Measurements from ENCODE around the gene CNTNAP2. TPM values are rescaled to one million over a fixed set of nuclear protein-coding genes. Genes with fewer than 3 reads are reported as not detected.

Gene CNTNAP2
- total RNA-seq, 4 donors from 2014 or later: 0.25 to 0.89 (median 0.30) TPM; not detected in 1

GRCh38 chr7:148340438-148341280 is 2224.1 kb downstream of the CNTNAP2 start:
- Histone ChIP-seq H3K36me3 (no peaks in the 10 kb centered on the region), H3K4me3 (no peak overlapping the region), H3K9me3 (no peaks in the 10 kb centered on the region), H3K4me1 (peaks cover 13% of the 10 kb centered on the region), H3K27ac (no peak overlapping the region), H3K27me3 (peaks cover 56% of the 10 kb centered on the region)
- DNase-seq (ENCODE audit: low spot score in 2 of 2): no peak
- WGBS: 76% methylated on average over 15 of the region's 15 CpGs
- TF ChIP-seq EP300 (IDR thresholded peaks at IDR 0.05) (no peak), CTCF (IDR thresholded peaks at IDR 0.05) (no peak), POLR2A (IDR thresholded peaks at IDR 0.05) (no peak), POLR2AphosphoS5 (IDR thresholded peaks at IDR 0.05) (no peak)

- TF ChIP-seq EP300 (IDR thresholded peaks at IDR 0.05) (no peak), POLR2AphosphoS5 (IDR thresholded peaks at IDR 0.05) (no peak), CTCF (IDR thresholded peaks at IDR 0.05) (no peak), POLR2A (IDR thresholded peaks at IDR 0.05) (no peak)
- H3K27ac ChIP-seq: no peak overlapping the region
- no peaks in the 10 kb centered on the region for H3K36me3 ChIP-seq
- H3K9me3 ChIP-seq: no peaks in the 10 kb centered on the region
- no peak for DNase-seq (ENCODE audit: low spot score in 2 of 2)
- H3K4me1 ChIP-seq: peaks cover 5% of the 10 kb centered on the region
- H3K4me3 ChIP-seq: no peak overlapping the region
- 45% methylated on average over 1 of the region's 1 CpG for WGBS
- H3K27me3 ChIP-seq: peaks cover 22% of the 10 kb centered on the region
Observed at GRCh38 chr7:148344406-148344805, 2227.8 kb downstream of the CNTNAP2 start.

GRCh38 chr7:148347981-148348380 is 2231.4 kb downstream of the CNTNAP2 start:
- H3K36me3 ChIP-seq: no peaks in the 10 kb centered on the region
- TF ChIP-seq POLR2A (IDR thresholded peaks at IDR 0.05) (no peak), CTCF (IDR thresholded peaks at IDR 0.05) (no peak), EP300 (IDR thresholded peaks at IDR 0.05) (no peak), POLR2AphosphoS5 (IDR thresholded peaks at IDR 0.05) (no peak)
- WGBS: 56% methylated on average over 5 of the region's 5 CpGs
- H3K4me1 ChIP-seq: no peaks in the 10 kb centered on the region
- no peak overlapping the region for H3K4me3 ChIP-seq
- H3K27me3 ChIP-seq: peaks cover 8% of the 10 kb centered on the region
- DNase-seq (ENCODE audit: low spot score in 2 of 2): no peak
- H3K9me3 ChIP-seq: no peaks in the 10 kb centered on the region
- no peak overlapping the region for H3K27ac ChIP-seq

- Histone ChIP-seq H3K27me3 (peaks cover 8% of the 10 kb centered on the region), H3K4me1 (no peaks in the 10 kb centered on the region), H3K9me3 (no peaks in the 10 kb centered on the region), H3K36me3 (no peaks in the 10 kb centered on the region), H3K4me3 (no peak overlapping the region), H3K27ac (no peak overlapping the region)
- TF ChIP-seq CTCF (IDR thresholded peaks at IDR 0.05): no peak
- TF ChIP-seq POLR2AphosphoS5 (IDR thresholded peaks at IDR 0.05): no peak
- TF ChIP-seq POLR2A (IDR thresholded peaks at IDR 0.05): no peak
- TF ChIP-seq EP300 (IDR thresholded peaks at IDR 0.05): no peak
- DNase-seq (ENCODE audit: low spot score in 2 of 2): no peak
- 74% methylated on average over 10 of the region's 10 CpGs for WGBS
Observed at GRCh38 chr7:148348466-148348865, 2231.9 kb downstream of the CNTNAP2 start.

GRCh38 chr7:148356303-148356702 is 2239.7 kb downstream of the CNTNAP2 start:
- no peak overlapping the region for H3K4me3 ChIP-seq
- no peaks in the 10 kb centered on the region for H3K27me3 ChIP-seq
- no peaks in the 10 kb centered on the region for H3K9me3 ChIP-seq
- WGBS: 44% methylated on average over 5 of the region's 5 CpGs
- H3K4me1 ChIP-seq: peaks cover 3% of the 10 kb centered on the region
- no peak overlapping the region for H3K27ac ChIP-seq
- DNase-seq (ENCODE audit: low spot score in 2 of 2): no peak
- no peak for TF ChIP-seq CTCF (IDR thresholded peaks at IDR 0.05)
- no peak for TF ChIP-seq EP300 (IDR thresholded peaks at IDR 0.05)
- no peak for TF ChIP-seq POLR2AphosphoS5 (IDR thresholded peaks at IDR 0.05)
- no peak for TF ChIP-seq POLR2A (IDR thresholded peaks at IDR 0.05)
- no peaks in the 10 kb centered on the region for H3K36me3 ChIP-seq

Data from suprapubic skin (tissue), 4 donors.